ENCODE measurements around the gene AMZ2.

The AMZ2 gene

GRCh38 chr17:68294617-68295016 is 46.8 kb downstream of the AMZ2 start:
- H3K4me1 ChIP-seq (ENCODE audit: control insufficient read depth, insufficient read depth, low read depth, low read length) = peaks cover 12% of the 10 kb centered on the region
- no peak overlapping the region for H3K9ac ChIP-seq (ENCODE audit: low read length)
- no peak overlapping the region for H2BK5ac ChIP-seq (ENCODE audit: low read depth, low read length, poor library complexity, severe bottlenecking)
- H2AFZ ChIP-seq (ENCODE audit: low read depth, low read length) = no peak overlapping the region
- WGBS = 87% methylated on average over 4 of the region's 4 CpGs
- H3K36me3 ChIP-seq (ENCODE audit: control insufficient read depth in 1 of 2, insufficient read depth in 2 of 2, low read depth in 1 of 2, low read length in 2 of 2) = no peaks in the 10 kb centered on the region
- no peak overlapping the region for H3K18ac ChIP-seq (ENCODE audit: low read depth in 1 of 2, low read length in 2 of 2)
- no peak for DNase-seq
- H2BK12ac ChIP-seq (ENCODE audit: low read length in 2 of 2) = no peak overlapping the region
- no peaks in the 10 kb centered on the region for H3K79me1 ChIP-seq (replicated peaks; ENCODE audit: low read length, poor library complexity, severe bottlenecking)
- peaks cover 29 to 53% of the 10 kb centered on the region in 2 experiments for H3K27me3 ChIP-seq (ENCODE audit: control insufficient read depth in 1 of 2, insufficient read depth in 1 of 2, low read length in 2 of 2)
- no peak overlapping the region for H3K23ac ChIP-seq (ENCODE audit: low read length in 2 of 2)
- no peak overlapping the region for H3K4me3 ChIP-seq (ENCODE audit: insufficient read depth in 1 of 2, low read depth in 1 of 2, low read length in 2 of 2)
- H3K4ac ChIP-seq (ENCODE audit: low read depth in 1 of 2, low read length in 2 of 2) = no peak overlapping the region
- no peak overlapping the region for H2BK15ac ChIP-seq (ENCODE audit: low read depth, poor library complexity, severe bottlenecking)
- H4K8ac ChIP-seq (ENCODE audit: low read length) = no peak overlapping the region
- H4K91ac ChIP-seq (ENCODE audit: low read length) = no peak overlapping the region
- no peak overlapping the region for H3K4me2 ChIP-seq (ENCODE audit: low read length, poor library complexity, severe bottlenecking)
- H2BK120ac ChIP-seq (ENCODE audit: low read depth, low read length) = no peak overlapping the region
- H3K9me3 ChIP-seq (ENCODE audit: control insufficient read depth, low read length) = no peaks in the 10 kb centered on the region
- H3K14ac ChIP-seq (ENCODE audit: low read length in 2 of 2) = no peak overlapping the region
- no peak overlapping the region for H2AK5ac ChIP-seq (ENCODE audit: low read length, severe bottlenecking)
- H3K27ac ChIP-seq (ENCODE audit: low read length, poor library complexity, severe bottlenecking) = no peak overlapping the region

DNA sequence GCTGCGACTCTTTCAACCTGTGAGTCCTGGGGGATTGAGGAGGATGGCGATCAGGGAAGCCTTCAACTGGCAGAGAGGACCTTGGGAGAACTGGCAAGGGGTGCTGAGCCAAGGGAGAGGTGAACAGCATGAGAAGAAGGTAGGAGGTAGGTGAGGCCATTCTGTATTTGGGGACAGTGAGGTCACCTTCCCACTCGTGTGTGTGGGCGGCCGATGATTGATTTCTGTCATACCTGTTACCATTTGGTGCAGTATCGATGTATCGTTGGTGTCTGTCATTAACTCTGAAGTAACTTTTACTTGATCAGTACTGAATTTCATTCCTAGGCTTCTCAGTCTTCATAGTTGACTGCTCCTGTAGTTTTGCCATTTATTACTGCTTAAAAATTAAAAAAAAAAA is 47.2 kb downstream of the AMZ2 start:
- no peaks in the 10 kb centered on the region for H3K36me3 ChIP-seq (ENCODE audit: control insufficient read depth in 1 of 2, insufficient read depth in 2 of 2, low read depth in 1 of 2, low read length in 2 of 2)
- no peak overlapping the region for H4K91ac ChIP-seq (ENCODE audit: low read length)
- H3K79me1 ChIP-seq (replicated peaks; ENCODE audit: low read length, poor library complexity, severe bottlenecking) = no peaks in the 10 kb centered on the region
- no peak overlapping the region for H2BK120ac ChIP-seq (ENCODE audit: low read depth, low read length)
- H2AK5ac ChIP-seq (ENCODE audit: low read length, severe bottlenecking) = no peak overlapping the region
- H3K4me3 ChIP-seq (ENCODE audit: insufficient read depth in 1 of 2, low read depth in 1 of 2, low read length in 2 of 2) = no peak overlapping the region
- DNase-seq = no peak
- no peak overlapping the region for H2AFZ ChIP-seq (ENCODE audit: low read depth, low read length)
- H3K23ac ChIP-seq (ENCODE audit: low read length in 2 of 2) = no peak overlapping the region
- H3K4ac ChIP-seq (ENCODE audit: low read depth in 1 of 2, low read length in 2 of 2) = no peak overlapping the region
- peaks cover 12% of the 10 kb centered on the region for H3K4me1 ChIP-seq (ENCODE audit: control insufficient read depth, insufficient read depth, low read depth, low read length)
- no peak overlapping the region for H3K27ac ChIP-seq (ENCODE audit: low read length, poor library complexity, severe bottlenecking)
- H3K14ac ChIP-seq (ENCODE audit: low read length in 2 of 2) = no peak overlapping the region
- no peak overlapping the region for H2BK15ac ChIP-seq (ENCODE audit: low read depth, poor library complexity, severe bottlenecking)
- no peaks in the 10 kb centered on the region for H3K9me3 ChIP-seq (ENCODE audit: control insufficient read depth, low read length)
- no peak overlapping the region for H3K18ac ChIP-seq (ENCODE audit: low read depth in 1 of 2, low read length in 2 of 2)
- WGBS = 95% methylated on average over 7 of the region's 7 CpGs
- no peak overlapping the region for H3K4me2 ChIP-seq (ENCODE audit: low read length, poor library complexity, severe bottlenecking)
- H4K8ac ChIP-seq (ENCODE audit: low read length) = no peak overlapping the region
- H3K9ac ChIP-seq (ENCODE audit: low read length) = no peak overlapping the region
- no peak overlapping the region for H2BK5ac ChIP-seq (ENCODE audit: low read depth, low read length, poor library complexity, severe bottlenecking)
- no peak overlapping the region for H2BK12ac ChIP-seq (ENCODE audit: low read length in 2 of 2)
- H3K27me3 ChIP-seq (ENCODE audit: control insufficient read depth in 1 of 2, insufficient read depth in 1 of 2, low read length in 2 of 2) = peaks cover 25 to 49% of the 10 kb centered on the region in 2 experiments

DNA sequence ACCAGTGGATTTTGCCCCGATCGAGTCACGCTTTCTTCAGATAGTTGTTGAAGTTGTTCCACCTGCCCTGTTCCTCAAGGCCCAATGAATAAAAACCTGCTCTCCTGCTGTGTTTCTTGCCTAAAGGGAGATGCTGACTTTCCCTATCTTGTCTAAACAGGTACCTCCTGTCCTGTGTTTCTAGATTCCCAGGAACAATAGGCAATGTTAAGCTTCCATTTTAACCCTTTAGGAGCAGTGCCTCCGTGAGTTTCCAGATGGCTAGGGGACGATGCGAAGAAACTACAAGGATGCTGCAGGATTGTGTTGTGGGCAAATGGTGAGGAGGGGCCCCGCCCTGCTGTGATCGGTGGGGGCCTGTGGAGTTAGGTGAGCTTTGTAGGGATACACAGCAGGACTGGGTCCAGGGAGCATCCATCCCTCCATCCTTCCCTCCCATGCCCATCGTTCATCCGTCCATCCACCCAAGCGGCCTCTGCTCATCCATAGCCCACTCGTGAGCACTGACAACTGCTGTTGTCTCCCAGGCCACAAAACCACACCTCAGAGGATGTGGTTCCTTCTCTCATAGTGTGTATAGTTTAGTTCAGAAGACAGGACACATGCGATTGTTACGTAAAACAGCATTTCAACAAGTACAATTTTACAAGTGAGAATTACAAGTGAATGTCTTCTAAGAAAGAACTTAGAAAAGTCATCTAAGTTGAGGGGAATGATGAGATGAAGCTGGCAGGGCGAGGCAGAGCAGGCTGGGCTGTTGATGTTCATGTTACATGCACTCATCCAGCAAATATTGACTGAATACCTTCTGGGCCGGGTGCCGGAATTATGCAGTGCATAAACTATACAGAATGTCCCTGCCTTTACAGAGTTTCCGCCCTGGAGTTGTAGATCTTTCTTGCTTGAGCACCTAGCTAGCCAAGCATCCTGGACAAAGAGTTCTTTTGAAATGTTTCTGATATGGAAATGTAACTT is 48.7 kb downstream of the AMZ2 start:
- H3K9me3 ChIP-seq (ENCODE audit: control insufficient read depth, low read length) = no peaks in the 10 kb centered on the region
- no peak for DNase-seq
- no peak overlapping the region for H3K14ac ChIP-seq (ENCODE audit: low read length in 2 of 2)
- H3K27ac ChIP-seq (ENCODE audit: low read length, poor library complexity, severe bottlenecking) = no peak overlapping the region
- H2AK5ac ChIP-seq (ENCODE audit: low read length, severe bottlenecking) = no peak overlapping the region
- no peak overlapping the region for H2AFZ ChIP-seq (ENCODE audit: low read depth, low read length)
- peak overlapping the region; percentile 25 to 40 for H2BK12ac ChIP-seq (ENCODE audit: low read length in 2 of 2)
- peak overlapping the region; percentile 24 for H4K8ac ChIP-seq (ENCODE audit: low read length)
- no peak overlapping the region for H3K4me3 ChIP-seq (ENCODE audit: insufficient read depth in 1 of 2, low read depth in 1 of 2, low read length in 2 of 2)
- no peak overlapping the region for H3K4me2 ChIP-seq (ENCODE audit: low read length, poor library complexity, severe bottlenecking)
- peaks cover 6% of the 10 kb centered on the region for H3K4me1 ChIP-seq (ENCODE audit: control insufficient read depth, insufficient read depth, low read depth, low read length)
- no peaks in the 10 kb centered on the region for H3K79me1 ChIP-seq (replicated peaks; ENCODE audit: low read length, poor library complexity, severe bottlenecking)
- H3K27me3 ChIP-seq (ENCODE audit: control insufficient read depth in 1 of 2, insufficient read depth in 1 of 2, low read length in 2 of 2) = peaks cover 18 to 44% of the 10 kb centered on the region in 2 experiments
- H4K91ac ChIP-seq (ENCODE audit: low read length) = peak overlapping the region; percentile 67
- no peaks in the 10 kb centered on the region for H3K36me3 ChIP-seq (ENCODE audit: control insufficient read depth in 1 of 2, insufficient read depth in 2 of 2, low read depth in 1 of 2, low read length in 2 of 2)
- no peak overlapping the region for H3K4ac ChIP-seq (ENCODE audit: low read depth in 1 of 2, low read length in 2 of 2)
- whole genome bisulfite sequencing = 93% methylated on average over 11 of the region's 18 CpGs
- peak overlapping the region; percentile 33 for H2BK15ac ChIP-seq (ENCODE audit: low read depth, poor library complexity, severe bottlenecking)
- H2BK120ac ChIP-seq (ENCODE audit: low read depth, low read length) = no peak overlapping the region
- H3K9ac ChIP-seq (ENCODE audit: low read length) = no peak overlapping the region
- no peak overlapping the region for H2BK5ac ChIP-seq (ENCODE audit: low read depth, low read length, poor library complexity, severe bottlenecking)
- no peak overlapping the region for H3K18ac ChIP-seq (ENCODE audit: low read depth in 1 of 2, low read length in 2 of 2)
- H3K23ac ChIP-seq (ENCODE audit: low read length in 2 of 2) = no peak overlapping the region

DNA sequence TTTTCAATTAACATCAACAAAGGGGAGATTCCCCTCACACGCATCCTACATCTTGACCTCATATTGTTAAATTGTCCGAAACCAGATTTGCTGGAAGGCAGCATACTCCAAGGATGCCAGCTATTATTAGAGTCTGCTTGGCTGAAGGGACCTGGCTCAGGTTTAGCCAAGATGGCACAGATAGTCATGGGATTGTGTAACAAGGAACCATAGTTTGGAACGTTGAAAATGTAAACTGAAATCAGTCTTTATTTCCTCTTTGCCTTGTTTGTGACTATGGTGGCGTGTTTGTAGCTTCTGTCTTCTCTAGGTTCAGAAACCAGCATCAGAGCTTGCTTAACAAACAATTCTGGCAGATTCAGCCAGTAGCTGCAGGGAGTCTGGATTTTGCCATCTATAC is 49.4 kb downstream of the AMZ2 start:
- Histone ChIP-seq H3K36me3 (ENCODE audit: control insufficient read depth in 1 of 2, insufficient read depth in 2 of 2, low read depth in 1 of 2, low read length in 2 of 2) (no peaks in the 10 kb centered on the region), H2BK15ac (ENCODE audit: low read depth, poor library complexity, severe bottlenecking) (no peak overlapping the region), H3K23ac (ENCODE audit: low read length in 2 of 2) (no peak overlapping the region), H3K4me1 (ENCODE audit: control insufficient read depth, insufficient read depth, low read depth, low read length) (peaks cover 5% of the 10 kb centered on the region), H3K4me3 (ENCODE audit: insufficient read depth in 1 of 2, low read depth in 1 of 2, low read length in 2 of 2) (no peak overlapping the region), H3K18ac (ENCODE audit: low read depth in 1 of 2, low read length in 2 of 2) (no peak overlapping the region), H3K27ac (ENCODE audit: low read length, poor library complexity, severe bottlenecking) (no peak overlapping the region), H2BK5ac (ENCODE audit: low read depth, low read length, poor library complexity, severe bottlenecking) (no peak overlapping the region), H3K4me2 (ENCODE audit: low read length, poor library complexity, severe bottlenecking) (no peak overlapping the region), H3K14ac (ENCODE audit: low read length in 2 of 2) (no peak overlapping the region), H3K79me1 (replicated peaks; ENCODE audit: low read length, poor library complexity, severe bottlenecking) (no peaks in the 10 kb centered on the region), H4K8ac (ENCODE audit: low read length) (no peak overlapping the region), H2BK120ac (ENCODE audit: low read depth, low read length) (no peak overlapping the region), H3K9me3 (ENCODE audit: control insufficient read depth, low read length) (no peaks in the 10 kb centered on the region), H2AFZ (ENCODE audit: low read depth, low read length) (no peak overlapping the region), H3K27me3 (ENCODE audit: control insufficient read depth in 1 of 2, insufficient read depth in 1 of 2, low read length in 2 of 2) (peaks cover 18 to 48% of the 10 kb centered on the region in 2 experiments), H3K4ac (ENCODE audit: low read depth in 1 of 2, low read length in 2 of 2) (no peak overlapping the region), H3K9ac (ENCODE audit: low read length) (no peak overlapping the region), H2BK12ac (ENCODE audit: low read length in 2 of 2) (no peak overlapping the region), H2AK5ac (ENCODE audit: low read length, severe bottlenecking) (no peak overlapping the region), H4K91ac (ENCODE audit: low read length) (no peak overlapping the region)
- no peak for DNase-seq
- 85% methylated on average over 4 of the region's 4 CpGs for WGBS

Measured in mesenchymal stem cell (in vitro differentiated cells and primary cell).